ENCODE data around the gene RCOR1.

RCOR1 gene

DNA sequence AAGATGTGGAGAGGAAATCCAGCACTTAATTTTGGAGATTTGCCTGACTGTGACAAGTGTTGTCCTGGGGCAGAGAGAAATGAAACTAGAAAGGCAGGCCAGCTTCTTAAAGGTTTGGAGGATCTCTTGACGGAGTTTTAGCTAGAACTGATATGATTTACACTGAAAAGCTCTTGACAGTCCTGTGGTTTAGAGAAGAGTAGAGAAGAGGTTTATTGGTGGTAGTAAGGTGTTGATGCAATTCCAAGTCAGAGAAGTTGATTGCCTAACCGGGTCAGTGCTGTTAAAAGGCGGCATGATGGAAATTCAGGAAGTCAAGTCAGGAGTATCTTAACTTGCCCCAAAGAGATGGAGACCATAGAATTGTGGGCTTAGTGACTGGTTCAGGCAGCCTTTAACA is 95.8 kb downstream of the RCOR1 start:
- no peak overlapping the region for H3K4ac ChIP-seq (ENCODE audit: low read length)
- H2BK12ac ChIP-seq (ENCODE audit: low read length), result no peak overlapping the region
- no peaks in the 10 kb centered on the region for H3K27me3 ChIP-seq (ENCODE audit: control insufficient read depth in 3 of 3, insufficient read depth in 3 of 3, low read depth in 1 of 3, low read length in 3 of 3)
- peaks cover 4% of the 10 kb centered on the region for H3K79me1 ChIP-seq (ENCODE audit: low read depth, low read length)
- H3K4me2 ChIP-seq (ENCODE audit: insufficient read depth, low read length, poor library complexity, severe bottlenecking), result no peak overlapping the region
- H3K9me3 ChIP-seq (replicated peaks in 1 of 2; ENCODE audit: control insufficient read depth in 2 of 2, insufficient read depth in 1 of 2, low read depth in 1 of 2, low read length in 2 of 2), result no peaks in the 10 kb centered on the region
- peaks cover 3 to 12% of the 10 kb centered on the region in 2 donors for H3K36me3 ChIP-seq (replicated peaks in 1 of 2; ENCODE audit: control insufficient read depth in 2 of 2, insufficient read depth in 2 of 2, low read length in 2 of 2)
- H3K18ac ChIP-seq (ENCODE audit: low read length), result no peak overlapping the region
- H3K4me1 ChIP-seq (ENCODE audit: control insufficient read depth in 2 of 2, insufficient read depth in 1 of 2, low read depth in 1 of 2, low read length in 2 of 2), result peaks cover 7 to 8% of the 10 kb centered on the region in 2 donors
- no CpG with 5 or more reads among the region's 3 CpGs for WGBS, 2 donors (ENCODE audit: extremely low coverage in 2 of 2, insufficient read length in 2 of 2, insufficient replicate concordance in 1 of 2)
- no peak for DNase-seq (ENCODE audit: low spot score)
- no peak overlapping the region for H3K4me3 ChIP-seq (ENCODE audit: low read length in 2 of 2)
- H2BK120ac ChIP-seq (ENCODE audit: low read depth, low read length), result no peak overlapping the region
- no peak overlapping the region for H2BK15ac ChIP-seq (ENCODE audit: low read length)
- no peak overlapping the region for H3K9ac ChIP-seq (ENCODE audit: low read depth, low read length, poor library complexity)
- no peak overlapping the region for H3K23ac ChIP-seq (ENCODE audit: low read depth, low read length, poor library complexity)
- H3K14ac ChIP-seq (ENCODE audit: low read length), result no peak overlapping the region
- H2AK5ac ChIP-seq (ENCODE audit: low read depth, low read length), result no peak overlapping the region
- H2BK5ac ChIP-seq (ENCODE audit: low read length), result no peak overlapping the region
- H4K91ac ChIP-seq (ENCODE audit: low read depth, low read length, poor library complexity), result no peak overlapping the region
- H4K8ac ChIP-seq (ENCODE audit: low read depth, low read length), result no peak overlapping the region
- no peak overlapping the region for H2AFZ ChIP-seq (ENCODE audit: low read length)
- H3K27ac ChIP-seq (replicated peaks; ENCODE audit: low read length), result no peak overlapping the region

DNA sequence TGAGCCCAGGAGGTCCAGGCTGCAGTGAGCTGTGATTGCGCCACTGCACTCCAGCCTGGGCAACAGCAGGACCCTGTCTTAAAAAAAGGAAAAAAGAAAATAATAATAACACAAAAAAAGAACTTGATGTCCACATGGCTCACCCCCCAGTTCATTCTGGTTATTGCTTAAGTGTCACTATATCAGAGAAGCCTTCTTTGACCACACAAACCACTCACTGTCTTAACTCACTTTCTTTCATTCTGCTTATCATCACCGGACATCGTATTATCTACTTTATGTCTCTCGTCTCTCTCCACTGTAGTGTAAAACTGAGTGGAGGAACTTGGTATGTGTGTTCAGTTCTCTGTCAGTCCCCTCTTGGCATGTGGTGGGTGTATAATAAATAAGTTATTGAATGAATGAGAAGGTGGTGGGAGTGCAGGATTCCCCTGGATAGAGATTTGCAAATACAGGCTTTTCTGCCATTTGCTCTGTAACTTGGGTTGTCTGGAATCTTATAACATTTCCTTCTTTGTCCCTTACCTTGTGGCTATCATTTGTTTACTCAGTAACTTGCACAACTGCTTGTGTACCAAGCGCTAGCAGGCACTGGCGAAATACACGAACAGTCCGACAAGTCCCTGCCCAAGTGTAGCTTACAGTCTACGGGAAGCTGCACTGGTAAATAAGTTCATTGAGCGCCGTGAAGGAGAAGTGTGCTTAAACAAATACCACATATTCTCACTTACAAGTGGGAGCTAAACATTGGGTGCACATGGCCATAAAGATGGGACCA is 98.2 kb downstream of the RCOR1 start:
- H3K9ac ChIP-seq (ENCODE audit: low read depth, low read length, poor library complexity), result no peak overlapping the region
- peaks cover 3% of the 10 kb centered on the region for H3K79me1 ChIP-seq (ENCODE audit: low read depth, low read length)
- no peak overlapping the region for H3K4me3 ChIP-seq (ENCODE audit: low read length in 2 of 2)
- no peak overlapping the region for H2AFZ ChIP-seq (ENCODE audit: low read length)
- H2BK5ac ChIP-seq (ENCODE audit: low read length), result no peak overlapping the region
- no peak overlapping the region for H3K18ac ChIP-seq (ENCODE audit: low read length)
- WGBS, 2 donors (ENCODE audit: extremely low coverage in 2 of 2, insufficient read length in 2 of 2, insufficient replicate concordance in 1 of 2), result no CpG with 5 or more reads among the region's 11 CpGs
- H3K36me3 ChIP-seq (replicated peaks in 1 of 2; ENCODE audit: control insufficient read depth in 2 of 2, insufficient read depth in 2 of 2, low read length in 2 of 2), result no peaks in the 10 kb centered on the region
- H2BK15ac ChIP-seq (ENCODE audit: low read length), result no peak overlapping the region
- DNase-seq (ENCODE audit: low spot score), result no peak
- H3K27me3 ChIP-seq (ENCODE audit: control insufficient read depth in 3 of 3, insufficient read depth in 3 of 3, low read depth in 1 of 3, low read length in 3 of 3), result no peaks in the 10 kb centered on the region
- no peak overlapping the region for H3K14ac ChIP-seq (ENCODE audit: low read length)
- H3K23ac ChIP-seq (ENCODE audit: low read depth, low read length, poor library complexity), result no peak overlapping the region
- H2BK120ac ChIP-seq (ENCODE audit: low read depth, low read length), result no peak overlapping the region
- no peak overlapping the region for H2BK12ac ChIP-seq (ENCODE audit: low read length)
- no peak overlapping the region for H3K4ac ChIP-seq (ENCODE audit: low read length)
- H3K4me2 ChIP-seq (ENCODE audit: insufficient read depth, low read length, poor library complexity, severe bottlenecking), result no peak overlapping the region
- H4K8ac ChIP-seq (ENCODE audit: low read depth, low read length), result no peak overlapping the region
- peaks cover 6 to 12% of the 10 kb centered on the region in 2 donors for H3K4me1 ChIP-seq (ENCODE audit: control insufficient read depth in 2 of 2, insufficient read depth in 1 of 2, low read depth in 1 of 2, low read length in 2 of 2)
- no peaks in the 10 kb centered on the region for H3K9me3 ChIP-seq (replicated peaks in 1 of 2; ENCODE audit: control insufficient read depth in 2 of 2, insufficient read depth in 1 of 2, low read depth in 1 of 2, low read length in 2 of 2)
- H2AK5ac ChIP-seq (ENCODE audit: low read depth, low read length), result no peak overlapping the region
- no peak overlapping the region for H4K91ac ChIP-seq (ENCODE audit: low read depth, low read length, poor library complexity)
- no peak overlapping the region for H3K27ac ChIP-seq (replicated peaks; ENCODE audit: low read length)

DNA sequence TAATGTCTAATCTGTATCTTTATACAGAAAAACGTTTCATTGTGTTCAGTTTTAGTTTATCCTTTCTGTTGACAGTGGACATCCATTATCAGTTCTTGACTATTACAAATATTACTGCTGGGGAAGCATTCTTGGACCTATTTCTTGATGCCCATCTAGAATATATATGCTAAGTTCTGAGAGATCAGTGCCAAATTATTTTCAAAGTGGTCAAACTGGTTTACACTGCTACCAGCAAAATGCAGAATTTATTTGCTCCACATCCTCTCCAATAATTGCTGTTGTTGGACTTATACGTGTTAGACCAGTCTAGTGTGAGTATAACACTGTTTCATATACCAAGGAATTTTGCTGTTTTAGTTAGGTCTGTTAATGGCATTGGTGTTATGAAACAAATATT is 99.3 kb downstream of the RCOR1 start:
- no peaks in the 10 kb centered on the region for H3K27me3 ChIP-seq (ENCODE audit: control insufficient read depth in 3 of 3, insufficient read depth in 3 of 3, low read depth in 1 of 3, low read length in 3 of 3)
- H3K4me1 ChIP-seq (ENCODE audit: control insufficient read depth in 2 of 2, insufficient read depth in 1 of 2, low read depth in 1 of 2, low read length in 2 of 2), result peaks cover 8 to 15% of the 10 kb centered on the region in 2 donors
- no peak overlapping the region for H2AK5ac ChIP-seq (ENCODE audit: low read depth, low read length)
- no peaks in the 10 kb centered on the region for H3K36me3 ChIP-seq (replicated peaks in 1 of 2; ENCODE audit: control insufficient read depth in 2 of 2, insufficient read depth in 2 of 2, low read length in 2 of 2)
- H4K91ac ChIP-seq (ENCODE audit: low read depth, low read length, poor library complexity), result no peak overlapping the region
- no peak overlapping the region for H4K8ac ChIP-seq (ENCODE audit: low read depth, low read length)
- no peaks in the 10 kb centered on the region for H3K9me3 ChIP-seq (replicated peaks in 1 of 2; ENCODE audit: control insufficient read depth in 2 of 2, insufficient read depth in 1 of 2, low read depth in 1 of 2, low read length in 2 of 2)
- H3K18ac ChIP-seq (ENCODE audit: low read length), result no peak overlapping the region
- no peak overlapping the region for H3K27ac ChIP-seq (replicated peaks; ENCODE audit: low read length)
- H2BK15ac ChIP-seq (ENCODE audit: low read length), result no peak overlapping the region
- WGBS, 2 donors (ENCODE audit: extremely low coverage in 2 of 2, insufficient read length in 2 of 2, insufficient replicate concordance in 1 of 2), result no CpG with 5 or more reads among the region's 2 CpGs
- H3K4me2 ChIP-seq (ENCODE audit: insufficient read depth, low read length, poor library complexity, severe bottlenecking), result no peak overlapping the region
- DNase-seq (ENCODE audit: low spot score), result no peak
- no peak overlapping the region for H3K23ac ChIP-seq (ENCODE audit: low read depth, low read length, poor library complexity)
- no peak overlapping the region for H2BK5ac ChIP-seq (ENCODE audit: low read length)
- no peak overlapping the region for H2AFZ ChIP-seq (ENCODE audit: low read length)
- H3K14ac ChIP-seq (ENCODE audit: low read length), result no peak overlapping the region
- H3K79me1 ChIP-seq (ENCODE audit: low read depth, low read length), result peaks cover 6% of the 10 kb centered on the region
- H2BK12ac ChIP-seq (ENCODE audit: low read length), result no peak overlapping the region
- H2BK120ac ChIP-seq (ENCODE audit: low read depth, low read length), result no peak overlapping the region
- H3K4ac ChIP-seq (ENCODE audit: low read length), result no peak overlapping the region
- H3K9ac ChIP-seq (ENCODE audit: low read depth, low read length, poor library complexity), result no peak overlapping the region
- no peak overlapping the region for H3K4me3 ChIP-seq (ENCODE audit: low read length in 2 of 2)

DNA sequence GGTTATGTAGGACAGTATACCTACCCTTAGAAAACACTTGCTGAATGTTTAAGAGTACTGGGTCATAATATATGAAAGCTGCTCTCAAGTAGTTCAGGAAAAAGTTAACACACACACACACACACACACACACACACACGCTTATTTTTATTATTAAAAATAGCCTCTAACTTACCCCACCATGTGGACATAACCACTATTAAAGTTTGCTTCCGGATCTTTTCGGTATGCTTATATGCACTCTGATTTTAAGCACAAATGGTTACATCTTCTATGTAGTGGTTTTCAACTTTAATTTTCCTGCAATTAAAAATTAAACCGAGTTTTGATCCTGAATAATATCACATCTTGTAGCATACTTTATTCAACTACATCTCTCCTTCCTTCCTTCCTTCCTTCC is 99.9 kb downstream of the RCOR1 start:
- Histone ChIP-seq H3K4me2 (ENCODE audit: insufficient read depth, low read length, poor library complexity, severe bottlenecking) (no peak overlapping the region), H3K79me1 (ENCODE audit: low read depth, low read length) (peaks cover 6% of the 10 kb centered on the region), H3K14ac (ENCODE audit: low read length) (no peak overlapping the region), H3K18ac (ENCODE audit: low read length) (no peak overlapping the region), H3K27ac (replicated peaks; ENCODE audit: low read length) (no peak overlapping the region), H3K27me3 (ENCODE audit: control insufficient read depth in 3 of 3, insufficient read depth in 3 of 3, low read depth in 1 of 3, low read length in 3 of 3) (no peaks in the 10 kb centered on the region), H3K36me3 (replicated peaks in 1 of 2; ENCODE audit: control insufficient read depth in 2 of 2, insufficient read depth in 2 of 2, low read length in 2 of 2) (no peaks in the 10 kb centered on the region), H2AFZ (ENCODE audit: low read length) (no peak overlapping the region), H2BK12ac (ENCODE audit: low read length) (no peak overlapping the region), H3K23ac (ENCODE audit: low read depth, low read length, poor library complexity) (no peak overlapping the region), H2BK120ac (ENCODE audit: low read depth, low read length) (no peak overlapping the region), H4K91ac (ENCODE audit: low read depth, low read length, poor library complexity) (no peak overlapping the region), H3K9me3 (replicated peaks in 1 of 2; ENCODE audit: control insufficient read depth in 2 of 2, insufficient read depth in 1 of 2, low read depth in 1 of 2, low read length in 2 of 2) (no peaks in the 10 kb centered on the region), H3K4me1 (ENCODE audit: control insufficient read depth in 2 of 2, insufficient read depth in 1 of 2, low read depth in 1 of 2, low read length in 2 of 2) (peaks cover 8 to 15% of the 10 kb centered on the region in 2 donors), H3K4me3 (ENCODE audit: low read length in 2 of 2) (no peak overlapping the region), H2BK15ac (ENCODE audit: low read length) (no peak overlapping the region), H3K9ac (ENCODE audit: low read depth, low read length, poor library complexity) (no peak overlapping the region), H2AK5ac (ENCODE audit: low read depth, low read length) (no peak overlapping the region), H2BK5ac (ENCODE audit: low read length) (no peak overlapping the region), H4K8ac (ENCODE audit: low read depth, low read length) (no peak overlapping the region), H3K4ac (ENCODE audit: low read length) (no peak overlapping the region)
- WGBS, 2 donors (ENCODE audit: extremely low coverage in 2 of 2, insufficient read length in 2 of 2, insufficient replicate concordance in 1 of 2), result no CpG with 5 or more reads among the region's 4 CpGs
- no peak for DNase-seq (ENCODE audit: low spot score)

All from neuronal stem cell (in vitro differentiated cells).